HL-60 (cell line): ENCODE measurements around the gene SHOC2.

Experiments
- DNase-seq, 2 experiments: peaks; one replicate each; pipeline ENCODE4 v3.0.0-alpha.2; 2010 to 2020; ENCODE audit warnings: low read depth in 1 of 2, low spot score in 1 of 2
- H3K27ac ChIP-seq: fragments of 250-450 bp; sonication (Bioruptor Pico); replicated peaks from 2 replicates; pipeline ENCODE4 v1.5.1; 2020; ENCODE audit warnings: mild to moderate bottlenecking, moderate library complexity
- H3K27me3 ChIP-seq: fragments of 250-450 bp; sonication (Bioruptor Pico); 2 replicates; pipeline ENCODE4 v1.5.1; 2021; ENCODE audit warnings: mild to moderate bottlenecking, moderate library complexity; ENCODE audit not compliant: insufficient read depth, poor library complexity, severe bottlenecking
- H3K4me3 ChIP-seq: replicated peaks from 2 replicates; pipeline ENCODE4 v1.5.1; 2011; ENCODE audit warnings: mild to moderate bottlenecking, control low read depth, low read length; ENCODE audit not compliant: insufficient read depth
- GABPA ChIP-seq: IDR thresholded peaks from 2 replicates; pipeline ENCODE4 v1.6.1; 2012; ENCODE audit warnings: low read depth
- POLR2AphosphoS5 ChIP-seq: IDR thresholded peaks from 2 replicates; pipeline ENCODE4 v1.6.1; 2012; ENCODE audit warnings: low read depth
- SPI1 ChIP-seq: IDR thresholded peaks from 2 replicates; pipeline ENCODE4 v1.6.1; 2012; ENCODE audit warnings: low read depth, mild to moderate bottlenecking, borderline replicate concordance
- TF ChIP-seq, protein P1 (sequence below): IDR thresholded peaks from one replicate; pipeline ENCODE4 v1.5.1; 2011; ENCODE audit warnings: low read length, control low read depth, inconsistent platforms; ENCODE audit not compliant: insufficient read depth
- TF ChIP-seq, protein P2 (sequence below): IDR thresholded peaks from 2 replicates; pipeline ENCODE4 v1.6.1; 2012; ENCODE audit warnings: low read depth; ENCODE audit not compliant: insufficient replicate concordance

SHOC2 gene

DNA sequence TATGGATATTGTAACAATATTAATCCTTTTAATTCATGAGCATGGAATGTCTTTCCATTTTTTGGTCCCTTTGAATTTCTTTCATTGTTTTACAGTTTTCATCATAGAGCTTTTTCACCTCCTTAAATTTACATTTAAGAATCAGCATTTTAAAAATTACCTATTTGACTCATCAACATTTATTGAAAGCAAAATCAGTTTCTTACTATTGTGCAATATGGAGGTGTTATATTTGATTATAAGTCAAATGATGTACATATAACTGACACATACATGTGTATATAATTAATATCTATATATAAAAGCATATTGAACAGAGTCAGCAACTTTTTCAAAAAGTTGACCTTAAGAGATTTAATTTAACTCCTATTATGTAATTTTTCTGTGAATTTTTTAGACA is 52.2 kb downstream of the SHOC2 start:
- H3K27me3 ChIP-seq = no peaks in the 10 kb centered on the region
- no peak overlapping the region for H3K4me3 ChIP-seq
- no peak for TF ChIP-seq POLR2AphosphoS5
- TF ChIP-seq GABPA = no peak
- TF ChIP-seq, protein P1, sequence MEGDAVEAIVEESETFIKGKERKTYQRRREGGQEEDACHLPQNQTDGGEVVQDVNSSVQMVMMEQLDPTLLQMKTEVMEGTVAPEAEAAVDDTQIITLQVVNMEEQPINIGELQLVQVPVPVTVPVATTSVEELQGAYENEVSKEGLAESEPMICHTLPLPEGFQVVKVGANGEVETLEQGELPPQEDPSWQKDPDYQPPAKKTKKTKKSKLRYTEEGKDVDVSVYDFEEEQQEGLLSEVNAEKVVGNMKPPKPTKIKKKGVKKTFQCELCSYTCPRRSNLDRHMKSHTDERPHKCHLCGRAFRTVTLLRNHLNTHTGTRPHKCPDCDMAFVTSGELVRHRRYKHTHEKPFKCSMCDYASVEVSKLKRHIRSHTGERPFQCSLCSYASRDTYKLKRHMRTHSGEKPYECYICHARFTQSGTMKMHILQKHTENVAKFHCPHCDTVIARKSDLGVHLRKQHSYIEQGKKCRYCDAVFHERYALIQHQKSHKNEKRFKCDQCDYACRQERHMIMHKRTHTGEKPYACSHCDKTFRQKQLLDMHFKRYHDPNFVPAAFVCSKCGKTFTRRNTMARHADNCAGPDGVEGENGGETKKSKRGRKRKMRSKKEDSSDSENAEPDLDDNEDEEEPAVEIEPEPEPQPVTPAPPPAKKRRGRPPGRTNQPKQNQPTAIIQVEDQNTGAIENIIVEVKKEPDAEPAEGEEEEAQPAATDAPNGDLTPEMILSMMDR = no peak
- no peak for TF ChIP-seq SPI1
- TF ChIP-seq, protein P2, sequence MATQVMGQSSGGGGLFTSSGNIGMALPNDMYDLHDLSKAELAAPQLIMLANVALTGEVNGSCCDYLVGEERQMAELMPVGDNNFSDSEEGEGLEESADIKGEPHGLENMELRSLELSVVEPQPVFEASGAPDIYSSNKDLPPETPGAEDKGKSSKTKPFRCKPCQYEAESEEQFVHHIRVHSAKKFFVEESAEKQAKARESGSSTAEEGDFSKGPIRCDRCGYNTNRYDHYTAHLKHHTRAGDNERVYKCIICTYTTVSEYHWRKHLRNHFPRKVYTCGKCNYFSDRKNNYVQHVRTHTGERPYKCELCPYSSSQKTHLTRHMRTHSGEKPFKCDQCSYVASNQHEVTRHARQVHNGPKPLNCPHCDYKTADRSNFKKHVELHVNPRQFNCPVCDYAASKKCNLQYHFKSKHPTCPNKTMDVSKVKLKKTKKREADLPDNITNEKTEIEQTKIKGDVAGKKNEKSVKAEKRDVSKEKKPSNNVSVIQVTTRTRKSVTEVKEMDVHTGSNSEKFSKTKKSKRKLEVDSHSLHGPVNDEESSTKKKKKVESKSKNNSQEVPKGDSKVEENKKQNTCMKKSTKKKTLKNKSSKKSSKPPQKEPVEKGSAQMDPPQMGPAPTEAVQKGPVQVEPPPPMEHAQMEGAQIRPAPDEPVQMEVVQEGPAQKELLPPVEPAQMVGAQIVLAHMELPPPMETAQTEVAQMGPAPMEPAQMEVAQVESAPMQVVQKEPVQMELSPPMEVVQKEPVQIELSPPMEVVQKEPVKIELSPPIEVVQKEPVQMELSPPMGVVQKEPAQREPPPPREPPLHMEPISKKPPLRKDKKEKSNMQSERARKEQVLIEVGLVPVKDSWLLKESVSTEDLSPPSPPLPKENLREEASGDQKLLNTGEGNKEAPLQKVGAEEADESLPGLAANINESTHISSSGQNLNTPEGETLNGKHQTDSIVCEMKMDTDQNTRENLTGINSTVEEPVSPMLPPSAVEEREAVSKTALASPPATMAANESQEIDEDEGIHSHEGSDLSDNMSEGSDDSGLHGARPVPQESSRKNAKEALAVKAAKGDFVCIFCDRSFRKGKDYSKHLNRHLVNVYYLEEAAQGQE = no peak
- no peak for DNase-seq
- H3K27ac ChIP-seq = no peak overlapping the region

DNA sequence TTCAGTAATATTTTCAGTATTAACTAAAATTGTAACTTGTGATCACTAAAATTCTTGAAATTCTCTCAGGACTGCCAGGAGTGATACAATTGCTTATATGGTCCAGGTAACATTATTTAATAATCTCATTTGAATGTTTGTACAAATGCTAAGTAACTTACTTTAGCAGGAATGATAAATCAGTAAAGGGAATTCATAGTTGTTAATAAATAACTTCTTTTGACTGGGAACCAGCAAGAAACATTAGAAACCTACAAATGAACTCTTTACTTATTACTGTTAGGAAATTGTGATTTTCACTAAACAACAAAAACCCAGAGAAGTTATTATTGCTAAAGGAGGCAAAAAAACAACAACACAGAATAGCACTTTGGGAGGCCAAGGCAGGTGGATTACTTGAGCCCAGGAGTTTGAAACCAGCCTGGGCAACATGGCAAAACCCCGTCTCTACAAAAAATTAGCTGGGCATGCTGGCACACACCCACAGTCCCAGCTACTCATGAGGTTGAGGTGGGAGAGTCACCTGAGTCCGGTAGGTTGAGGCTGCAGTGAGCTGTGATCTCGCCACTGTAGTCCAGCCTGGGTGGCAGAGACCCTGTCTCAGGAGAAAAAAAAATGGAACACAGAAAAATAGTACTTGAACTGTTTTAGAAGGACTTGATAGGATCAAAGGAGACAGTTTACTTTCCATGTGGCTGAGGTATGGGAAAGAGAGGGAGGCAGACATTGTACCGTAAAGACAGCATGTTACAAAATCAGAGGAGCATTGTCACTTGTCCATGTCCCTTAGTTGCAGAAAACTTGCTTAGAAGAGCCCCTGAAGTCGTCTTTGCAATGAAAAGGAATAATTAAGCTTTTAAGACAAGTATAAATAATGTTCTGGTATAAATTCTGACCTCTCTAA is 53.1 kb downstream of the SHOC2 start:
- no peak for TF ChIP-seq POLR2AphosphoS5
- TF ChIP-seq SPI1 = no peak
- TF ChIP-seq, protein P2 = no peak
- no peak for TF ChIP-seq GABPA
- TF ChIP-seq, protein P1 = no peak
- no peaks in the 10 kb centered on the region for H3K27me3 ChIP-seq
- no peak overlapping the region for H3K4me3 ChIP-seq
- no peak overlapping the region for H3K27ac ChIP-seq
- no peak for DNase-seq

DNA sequence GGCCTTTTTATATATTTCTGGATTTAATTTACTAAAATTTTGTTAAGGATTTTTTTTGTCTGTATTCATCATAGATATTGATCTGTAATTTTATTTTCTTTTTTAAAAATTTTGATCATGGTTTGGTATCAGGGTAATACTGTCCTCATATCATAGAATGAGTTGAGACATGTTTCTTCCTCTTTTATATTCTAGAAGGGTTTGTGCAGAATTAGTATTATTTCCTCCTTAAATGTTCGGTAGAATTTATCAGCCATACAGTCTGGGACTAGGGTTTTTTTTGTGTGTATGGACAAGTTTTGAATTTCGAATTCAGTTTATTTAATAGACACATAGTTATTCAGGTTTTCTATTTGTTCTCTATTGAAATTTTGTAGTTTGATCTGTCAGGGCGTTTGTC is 54.0 kb downstream of the SHOC2 start:
- no peaks in the 10 kb centered on the region for H3K27me3 ChIP-seq
- DNase-seq = no peak
- TF ChIP-seq POLR2AphosphoS5 (no peak), SPI1 (no peak), GABPA (no peak)
- TF ChIP-seq, protein P1 = no peak
- TF ChIP-seq, protein P2 = no peak
- no peak overlapping the region for H3K4me3 ChIP-seq
- H3K27ac ChIP-seq = no peak overlapping the region
